GM18868 (cell line): ENCODE data around the gene GAB2.
"Not testable (repeated sequence)": the region's sequence is repeated elsewhere in the genome, so short reads cannot be mapped to it uniquely, and the experiment has no call there.

Experiments
- ATAC-seq: cut with Tn5 transposase; IDR thresholded peaks from one replicate; pipeline ENCODE4 v1.9.1; 2021; ENCODE audit warnings: mild to moderate bottlenecking, moderate library complexity; ENCODE audit not compliant: unreplicated experiment

GAB2 gene

GRCh38 chr11:78370406-78371172, 47.0 kb downstream of the GAB2 start:
- no peak for ATAC-seq

GRCh38 chr11:78365381-78365792, 52.2 kb downstream of the GAB2 start:
- no peak for ATAC-seq

- ATAC-seq: no peak
Observed at GRCh38 chr11:78364128-78364751, 53.4 kb downstream of the GAB2 start.

- no peak for ATAC-seq
Observed at GRCh38 chr11:78363024-78363619, 54.5 kb downstream of the GAB2 start.

GRCh38 chr11:78361228-78361627, 56.4 kb downstream of the GAB2 start:
- ATAC-seq: no peak

GRCh38 chr11:78359921-78360320, 57.7 kb downstream of the GAB2 start:
- ATAC-seq: no peak

- ATAC-seq: not testable (repeated sequence)
Observed at GRCh38 chr11:78357924-78358323, 59.7 kb downstream of the GAB2 start.

- not testable (repeated sequence) for ATAC-seq
Observed at GRCh38 chr11:78357425-78357824, 60.2 kb downstream of the GAB2 start.

GRCh38 chr11:78355742-78356141, 61.9 kb downstream of the GAB2 start:
- not testable (repeated sequence) for ATAC-seq

GRCh38 chr11:78355309-78355705, 62.3 kb downstream of the GAB2 start:
- ATAC-seq: no peak

GRCh38 chr11:78354408-78355308, 63.0 kb downstream of the GAB2 start:
- ATAC-seq: peak; percentile 68

GRCh38 chr11:78351979-78352841, 65.4 kb downstream of the GAB2 start:
- ATAC-seq: no peak

GRCh38 chr11:78351193-78351592, 66.4 kb downstream of the GAB2 start:
- ATAC-seq: no peak

- no peak for ATAC-seq
Observed at GRCh38 chr11:78350646-78351165, 66.9 kb downstream of the GAB2 start.

- ATAC-seq: no peak
Observed at GRCh38 chr11:78350091-78350645, 67.5 kb downstream of the GAB2 start.

- no peak for ATAC-seq
Observed at GRCh38 chr11:78349624-78350023, 68.0 kb downstream of the GAB2 start.

GRCh38 chr11:78349114-78349513, 68.5 kb downstream of the GAB2 start:
- no peak for ATAC-seq

- no peak for ATAC-seq
Observed at GRCh38 chr11:78347956-78348355, 69.7 kb downstream of the GAB2 start.

- no peak for ATAC-seq
Observed at GRCh38 chr11:78346799-78347198, 70.8 kb downstream of the GAB2 start.

- ATAC-seq: no peak
Observed at GRCh38 chr11:78345450-78345849, 72.2 kb downstream of the GAB2 start.
